HepG2 (cell line): Measurements from ENCODE around the gene ARHGEF40. TPM values are rescaled to one million over a fixed set of nuclear protein-coding genes. Genes with fewer than 3 reads are reported as not detected.
A peak's percentile ranks its signal among the peaks of the same experiment; 100 is the strongest.

Experiments used
- BCL3 ChIP-seq: sonication (generic); formaldehyde crosslinking; IDR thresholded peaks from 2 replicates; pipeline ENCODE4 v1.5.1; 2020; ENCODE audit warnings: mild to moderate bottlenecking, missing genetic modification reagents, moderate library complexity
- CHD2 ChIP-seq: IDR thresholded peaks from 2 replicates; pipeline ENCODE4 v1.6.1; 2011; ENCODE audit warnings: low read depth, low read length, improper control_type of control experiment
- GZF1 ChIP-seq: sonication (generic); formaldehyde crosslinking; IDR thresholded peaks from 2 replicates; pipeline ENCODE4 v1.5.1; 2020; ENCODE audit warnings: mild to moderate bottlenecking, missing genetic modification reagents
- HIVEP1 ChIP-seq: sonication (generic); formaldehyde crosslinking; IDR thresholded peaks from 2 replicates; pipeline ENCODE4 v1.4.0; 2020; ENCODE audit warnings: mild to moderate bottlenecking, missing genetic modification reagents
- KDM2A ChIP-seq: sonication (generic); formaldehyde crosslinking; IDR thresholded peaks from 2 replicates; pipeline ENCODE4 v1.4.0; 2020; ENCODE audit warnings: low read depth, missing genetic modification reagents, borderline replicate concordance
- KMT2B ChIP-seq: IDR thresholded peaks from 2 replicates; pipeline ENCODE4 v1.6.1; 2016; ENCODE audit warnings: missing genetic modification reagents, missing compliant biosample characterization
- LCORL ChIP-seq, 2 experiments: fragments of 450-650 bp in 1 of 2; sonication (generic) in 1 of 2; formaldehyde crosslinking in 1 of 2; IDR thresholded peaks; 2 replicates each; pipeline versions ENCODE4 v1.5.0 to v1.6.1; 2017 to 2020; ENCODE audit warnings: antibody characterized with exemption in 1 of 2, missing genetic modification reagents in 1 of 2
- MAFF ChIP-seq: IDR thresholded peaks from 2 replicates; pipeline ENCODE4 v1.6.1; 2011; ENCODE audit warnings: low read depth, low read length, improper control_type of control experiment
- MAFG ChIP-seq: sonication (generic); formaldehyde crosslinking; IDR thresholded peaks from 2 replicates; pipeline ENCODE4 v1.5.1; 2020; ENCODE audit warnings: mild to moderate bottlenecking, missing genetic modification reagents
- NFATC3 ChIP-seq: sonication (generic); formaldehyde crosslinking; IDR thresholded peaks from 2 replicates; pipeline ENCODE4 v1.5.1; 2020; ENCODE audit warnings: mild to moderate bottlenecking, missing genetic modification reagents
- NFYB ChIP-seq: sonication (generic); formaldehyde crosslinking; IDR thresholded peaks from 2 replicates; pipeline ENCODE4 v1.4.0; 2020; ENCODE audit warnings: missing genetic modification reagents
- PAXIP1 ChIP-seq: sonication (generic); formaldehyde crosslinking; conservative IDR thresholded peaks from 2 replicates; pipeline ENCODE4 v1.4.0; 2020; ENCODE audit warnings: mild to moderate bottlenecking, missing genetic modification reagents, moderate library complexity
- SP1 ChIP-seq, 2 experiments: fragments of 450-650 bp in 1 of 2; sonication (generic) in 1 of 2; formaldehyde crosslinking in 1 of 2; IDR thresholded peaks; 2 replicates each; pipeline versions ENCODE4 v1.4.0 to v1.6.1; 2016 to 2020; ENCODE audit warnings: missing genetic modification reagents in 1 of 2
- XRCC5 ChIP-seq: fragments of 200-400 bp; formaldehyde crosslinking; optimal IDR thresholded peaks from 2 replicates; pipeline ENCODE3; 2017; ENCODE audit warnings: mild to moderate bottlenecking, low read length
- ZBTB4 ChIP-seq: sonication (generic); formaldehyde crosslinking; IDR thresholded peaks from 2 replicates; pipeline ENCODE4 v1.4.0; 2020; ENCODE audit warnings: missing genetic modification reagents, mild to moderate bottlenecking, borderline replicate concordance
- ZFP37 ChIP-seq: sonication (generic); formaldehyde crosslinking; IDR thresholded peaks from 2 replicates; pipeline ENCODE4 v1.4.0; 2020; ENCODE audit warnings: missing genetic modification reagents, borderline replicate concordance
- ZNF121 ChIP-seq: sonication (generic); formaldehyde crosslinking; IDR thresholded peaks from 2 replicates; pipeline ENCODE4 v1.5.0; 2020; ENCODE audit warnings: mild to moderate bottlenecking, missing genetic modification reagents
- ZNF263 ChIP-seq: sonication (generic); formaldehyde crosslinking; IDR thresholded peaks from 2 replicates; pipeline ENCODE4 v1.4.0; 2020; ENCODE audit warnings: missing genetic modification reagents
- polyA plus RNA-seq, 8 experiments: library from polyadenylated mRNA; depleted of rRNA in 3 of 8; stranded (reverse) in 7 of 8; unstranded in 1 of 8; fragments of >200 nt; fragmentation: Illumina TruSeq in 4 of 8; extraction: Trizol in 4 of 8; gene quantifications; 2 replicates each; pipeline versions ENCODE4 v1.2.1 to v1.2.3, GENCODE V29; 2011 to 2016; ENCODE audit warnings: low read depth in 4 of 8, missing spikeins in 1 of 8, mixed read lengths in 1 of 8; ENCODE audit not compliant: insufficient read depth in 1 of 8
- total RNA-seq, 5 experiments: library from RNA; depleted of rRNA; stranded (reverse); fragments of >200 nt; fragmentation: Illumina TruSeq; extraction: Trizol; gene quantifications; 2 replicates each; pipeline ENCODE4 v1.2.3, GENCODE V29; 2016; ENCODE audit warnings: low read depth in 1 of 5
- TF ChIP-seq, protein P1 (sequence below): sonication (generic); formaldehyde crosslinking; IDR thresholded peaks from 2 replicates; pipeline ENCODE4 v1.4.0; 2020; ENCODE audit warnings: low read depth, mild to moderate bottlenecking, missing genetic modification reagents

Gene ARHGEF40
- total and polyA plus RNA-seq, 2 of the 13 experiments (the other 11 are each of a cell fraction or from before 2014, with no cell fraction given): 28.1 to 78.1 TPM

DNA sequence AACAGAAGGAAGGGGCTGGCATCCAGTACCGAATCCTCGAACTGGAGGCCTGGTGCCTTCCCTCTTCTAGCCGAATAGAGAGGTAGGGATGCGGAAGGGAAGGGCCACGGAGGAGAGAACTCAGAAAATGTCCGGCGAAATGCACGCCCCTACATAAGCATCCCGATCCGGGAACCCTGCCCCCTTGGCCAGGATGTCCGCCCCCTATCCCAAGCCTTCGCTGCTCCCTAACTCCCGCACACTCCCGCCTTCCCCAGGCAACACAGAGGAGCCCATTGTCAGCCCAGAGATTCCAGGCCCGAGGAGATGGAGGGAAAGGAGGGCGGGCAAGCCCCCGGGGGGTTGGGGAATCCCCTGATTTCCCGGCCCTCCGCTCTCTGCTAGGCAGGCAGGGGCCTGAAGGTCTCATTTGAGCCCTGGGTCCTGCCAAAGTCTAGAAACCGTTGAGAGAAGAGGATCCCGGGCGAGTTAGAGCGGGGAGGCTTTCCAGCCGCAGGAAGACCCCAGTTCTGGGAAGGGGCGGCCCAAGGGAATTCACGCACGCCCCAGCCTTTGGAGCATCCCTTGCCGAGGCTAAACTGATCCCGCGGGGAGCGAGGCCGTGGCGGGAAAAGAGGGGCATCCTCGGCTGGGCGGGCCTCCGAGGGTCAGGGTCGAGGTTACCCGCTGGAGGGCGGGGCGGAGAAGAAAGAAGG is 569 bp upstream of the ARHGEF40 start (continued):
- no peak for TF ChIP-seq SP1 (IDR thresholded peaks at IDR 0.05)
- peak; percentile 75 for TF ChIP-seq SP1 (CRISPR knock-in tag; IDR thresholded peaks at IDR 0.05)
- no peak for TF ChIP-seq ZNF121 (CRISPR knock-in tag)
- TF ChIP-seq ZBTB4 (CRISPR knock-in tag): no peak; the same call in 1 of the 2 replicates
- peak; percentile 92; the same call in 1 of the 2 replicates for TF ChIP-seq BCL3
- TF ChIP-seq HIVEP1 (CRISPR knock-in tag): peak; percentile 98
- TF ChIP-seq, protein P1, sequence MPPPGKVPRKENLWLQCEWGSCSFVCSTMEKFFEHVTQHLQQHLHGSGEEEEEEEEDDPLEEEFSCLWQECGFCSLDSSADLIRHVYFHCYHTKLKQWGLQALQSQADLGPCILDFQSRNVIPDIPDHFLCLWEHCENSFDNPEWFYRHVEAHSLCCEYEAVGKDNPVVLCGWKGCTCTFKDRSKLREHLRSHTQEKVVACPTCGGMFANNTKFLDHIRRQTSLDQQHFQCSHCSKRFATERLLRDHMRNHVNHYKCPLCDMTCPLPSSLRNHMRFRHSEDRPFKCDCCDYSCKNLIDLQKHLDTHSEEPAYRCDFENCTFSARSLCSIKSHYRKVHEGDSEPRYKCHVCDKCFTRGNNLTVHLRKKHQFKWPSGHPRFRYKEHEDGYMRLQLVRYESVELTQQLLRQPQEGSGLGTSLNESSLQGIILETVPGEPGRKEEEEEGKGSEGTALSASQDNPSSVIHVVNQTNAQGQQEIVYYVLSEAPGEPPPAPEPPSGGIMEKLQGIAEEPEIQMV (CRISPR knock-in tag): peak; percentile 79; the same call in 1 of the 2 replicates
- no peak for TF ChIP-seq MAFF
- TF ChIP-seq GZF1 (CRISPR knock-in tag): peak; percentile 26; the same call in 1 of the 2 replicates
- no peak for TF ChIP-seq CHD2
- TF ChIP-seq NFATC3 (CRISPR knock-in tag): 0 out of 2 replicates have a peak, but pooled peaks have one; percentile 81
- peak; percentile 59 for TF ChIP-seq XRCC5
- no peak for TF ChIP-seq MAFG (CRISPR knock-in tag)
- peak; percentile 68 for TF ChIP-seq PAXIP1
- 0 out of 2 replicates have a peak, but pooled peaks have one; percentile 16 for TF ChIP-seq NFYB (CRISPR knock-in tag)
- TF ChIP-seq ZNF263 (CRISPR knock-in tag): peak; percentile 40
- 0 out of 2 replicates have a peak, but pooled peaks have one; percentile 34 for TF ChIP-seq KMT2B (CRISPR knock-in tag)
- no peak for TF ChIP-seq LCORL (IDR thresholded peaks at IDR 0.05)
- TF ChIP-seq LCORL (CRISPR knock-in tag; IDR thresholded peaks at IDR 0.05): peak; percentile 79; the same call in 1 of the 2 replicates
- no peak; the same call in 1 of the 2 replicates for TF ChIP-seq ZFP37 (CRISPR knock-in tag)
- TF ChIP-seq KDM2A (CRISPR knock-in tag): peak; percentile 68; the same call in 1 of the 2 replicates
